Chondrocyte (in vitro differentiated cells): ENCODE measurements around the gene PA2G4. TPM values are rescaled to one million over a fixed set of nuclear protein-coding genes. Genes with fewer than 3 reads are reported as not detected.
"Not testable (repeated sequence)": the region's sequence is repeated elsewhere in the genome, so short reads cannot be mapped to it uniquely, and the experiment has no call there.

Experiments
- DNase-seq: peaks from one replicate; pipeline ENCODE4 v3.0.0; 2021; ENCODE audit warnings: mixed read lengths, low spot score
- H3K27ac Mint-ChIP-seq: one replicate; pipeline ENCODE4 v1.8.0; 2021; ENCODE audit warnings: mild to moderate bottlenecking, moderate library complexity, mixed read lengths; ENCODE audit not compliant: unreplicated experiment
- H3K27me3 Mint-ChIP-seq: 2 replicates; pipeline ENCODE4 v1.8.0; 2021; ENCODE audit warnings: low read depth, mixed read lengths
- H3K36me3 Mint-ChIP-seq: 2 replicates; pipeline ENCODE4 v1.8.0; 2021; ENCODE audit warnings: low read depth, mixed read lengths
- H3K4me1 Mint-ChIP-seq: 2 replicates; pipeline ENCODE4 v1.8.0; 2021; ENCODE audit warnings: low read depth, mild to moderate bottlenecking, mixed read lengths
- H3K4me3 Mint-ChIP-seq: one replicate; pipeline ENCODE4 v1.8.0; 2021; ENCODE audit warnings: mild to moderate bottlenecking, moderate library complexity, mixed read lengths; ENCODE audit not compliant: unreplicated experiment
- H3K9me3 Mint-ChIP-seq: 2 replicates; pipeline ENCODE4 v1.8.0; 2021; ENCODE audit warnings: low read depth, mixed read lengths
- CTCF ChIP-seq: fragments of 200-600 bp; sonication (generic); IDR thresholded peaks from 2 replicates; pipeline ENCODE4 v1.5.0; 2021; ENCODE audit warnings: antibody characterized with exemption, mild to moderate bottlenecking, moderate library complexity
- total RNA-seq: library from RNA; stranded (reverse); gene quantifications from 3 replicates; pipeline ENCODE4 v1.2.1, GENCODE V29; 2021

PA2G4 gene
- total RNA-seq, 1 donor from 2014 or later, result 65.1 TPM

DNA sequence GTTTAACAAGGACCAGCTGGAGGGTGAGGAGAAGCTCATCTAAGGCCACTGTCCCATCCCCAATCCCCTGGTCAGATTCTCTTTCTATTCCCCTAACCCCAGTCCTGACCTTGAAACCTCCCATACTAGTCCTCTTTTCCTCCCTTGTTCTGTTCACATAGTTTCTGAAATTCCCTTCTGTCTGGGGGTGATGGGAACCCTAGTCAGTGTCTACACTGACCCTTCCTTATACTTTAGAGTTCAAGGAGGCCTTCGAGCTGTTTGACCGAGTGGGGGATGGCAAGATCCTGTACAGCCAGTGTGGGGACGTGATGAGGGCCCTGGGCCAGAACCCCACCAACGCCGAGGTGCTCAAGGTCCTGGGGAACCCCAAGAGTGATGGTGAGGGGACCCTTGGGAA is 50.5 kb downstream of the PA2G4 start:
- Mint-ChIP-seq H3K4me3 (no peak overlapping the region), H3K9me3 (no peaks in the 10 kb centered on the region), H3K27ac (no peak overlapping the region), H3K27me3 (no peaks in the 10 kb centered on the region), H3K36me3 (peaks cover 11% of the 10 kb centered on the region), H3K4me1 (peaks cover 50% of the 10 kb centered on the region)
- no peak for DNase-seq
- TF ChIP-seq CTCF, result no peak

DNA sequence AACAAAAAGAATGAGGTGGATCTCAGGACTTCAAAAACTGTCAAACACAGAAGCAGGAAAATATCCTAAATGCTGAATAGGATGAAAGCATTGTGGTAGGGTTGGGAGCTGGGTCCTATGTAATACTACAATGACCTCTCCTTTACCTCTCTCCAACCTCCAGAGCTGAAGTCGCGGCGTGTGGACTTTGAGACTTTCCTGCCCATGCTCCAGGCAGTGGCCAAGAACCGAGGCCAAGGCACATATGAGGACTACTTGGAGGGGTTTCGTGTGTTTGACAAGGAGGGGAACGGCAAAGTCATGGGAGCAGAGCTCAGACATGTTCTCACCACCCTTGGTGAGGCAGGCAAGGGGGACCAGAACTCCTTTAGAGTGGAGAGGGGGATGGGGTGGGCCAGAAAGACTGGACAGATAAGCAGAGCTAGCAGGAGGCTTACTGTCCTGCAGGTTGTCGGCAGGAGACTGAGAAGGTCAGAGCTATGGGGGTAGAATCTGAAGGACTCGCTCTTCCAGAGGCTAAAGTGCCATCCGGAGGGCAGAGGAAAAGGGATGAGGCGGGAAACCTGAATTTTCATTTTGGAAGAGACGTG is 51.0 kb downstream of the PA2G4 start:
- Mint-ChIP-seq H3K36me3 (peaks cover 16% of the 10 kb centered on the region), H3K27ac (no peak overlapping the region), H3K4me3 (peak overlapping the region; percentile 10), H3K27me3 (no peaks in the 10 kb centered on the region), H3K9me3 (no peaks in the 10 kb centered on the region), H3K4me1 (peaks cover 52% of the 10 kb centered on the region)
- TF ChIP-seq CTCF, result no peak
- DNase-seq, result no peak

DNA sequence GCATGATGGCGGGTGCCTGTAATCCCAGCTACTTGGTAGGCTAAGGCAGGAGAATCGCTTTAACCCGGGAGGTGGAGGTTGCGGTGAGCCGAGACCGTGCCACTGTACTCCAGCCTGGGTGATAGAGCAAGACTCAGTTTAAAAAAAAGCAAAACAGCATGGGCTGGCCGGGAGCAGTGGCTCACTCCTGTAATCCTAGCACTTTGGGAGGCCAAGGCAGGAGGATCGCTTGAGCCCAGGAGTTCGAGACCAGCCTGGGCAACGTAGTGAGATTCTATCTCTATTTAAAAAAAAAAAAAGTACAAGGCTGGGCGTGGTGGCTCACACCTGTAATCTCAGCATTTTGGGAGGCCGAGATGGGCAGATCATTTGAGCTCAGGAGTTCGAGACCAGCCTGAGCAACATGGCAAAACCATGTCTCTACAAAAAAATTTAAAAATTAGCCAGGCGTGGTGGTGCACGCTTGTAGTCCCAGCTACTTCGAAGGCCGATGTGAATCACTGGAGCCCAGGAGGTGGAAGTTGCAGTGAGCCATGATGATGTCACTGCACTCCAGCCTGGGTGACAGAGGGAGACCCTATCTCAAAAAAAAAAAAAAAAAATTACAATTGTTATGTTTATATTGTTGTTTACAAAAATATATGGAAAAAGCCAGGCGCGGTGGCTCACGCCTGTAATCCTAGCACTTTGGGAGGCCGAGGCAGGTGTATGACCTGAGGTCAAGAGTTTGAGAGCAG is 52.3 kb downstream of the PA2G4 start:
- H3K27me3 Mint-ChIP-seq, DNase-seq, H3K9me3 Mint-ChIP-seq: not testable (repeated sequence)
- Mint-ChIP-seq H3K4me3 (peak overlapping the region; percentile 94), H3K36me3 (peaks cover 27% of the 10 kb centered on the region), H3K4me1 (peaks cover 54% of the 10 kb centered on the region), H3K27ac (peak overlapping the region; percentile 99)

- peak; percentile 82 for TF ChIP-seq CTCF
- H3K36me3 Mint-ChIP-seq, result peaks cover 32% of the 10 kb centered on the region
- H3K4me3 Mint-ChIP-seq, result peak overlapping the region; percentile 94
- no peaks in the 10 kb centered on the region for H3K27me3 Mint-ChIP-seq
- H3K27ac Mint-ChIP-seq, result peak overlapping the region; percentile 99
- H3K9me3 Mint-ChIP-seq, result no peaks in the 10 kb centered on the region
- peak; percentile 66 for DNase-seq
- H3K4me1 Mint-ChIP-seq, result peaks cover 51% of the 10 kb centered on the region
Observed at GRCh38 chr12:56157201-56158028, 53.1 kb downstream of the PA2G4 start.

GRCh38 chr12:56158029-56158925 is 53.9 kb downstream of the PA2G4 start, which contains the start of gene MYL6:
Gene MYL6 (plus strand): TSS chr12:56158359. CDS start chr12:56158402, 43 bp downstream.
- peak; percentile 96 for DNase-seq
- peaks cover 45% of the 10 kb centered on the region for H3K4me1 Mint-ChIP-seq
- peak within 1 kb of the TSS; percentile 94 for H3K4me3 Mint-ChIP-seq
- peaks cover 35% of the 10 kb centered on the region for H3K36me3 Mint-ChIP-seq
- H3K27ac Mint-ChIP-seq, result peak within 1 kb of the TSS; percentile 99
- H3K9me3 Mint-ChIP-seq, result no peaks in the 10 kb centered on the region
- no peaks in the 10 kb centered on the region for H3K27me3 Mint-ChIP-seq
- TF ChIP-seq CTCF, result no peak
